Right lobe of liver (tissue), 4 donors: Measurements from ENCODE around the gene CELSR3.

ENCODE experiments used
- CTCF ChIP-seq, 4 donors: fragments of 200-600 bp in 3 of 4; fragments of 450-650 bp in 1 of 4; IDR thresholded peaks; one replicate each; pipeline versions ENCODE4 v1.5.1 to v1.8.0; 2016 to 2022; ENCODE audit warnings: antibody characterized with exemption in 4 of 4, mild to moderate bottlenecking in 2 of 4
- POLR2A ChIP-seq: fragments of 450-650 bp; IDR thresholded peaks from one replicate; pipeline ENCODE4 v1.6.1; 2017; ENCODE audit warnings: antibody characterized with exemption, mild to moderate bottlenecking
- donor health status: DM: no; HTN: no; CAD: no.
- donor health status: DM: no; HTN: no; CAD: no.
- donor health status: DM: no; HTN: yes; CAD: no.

- TF ChIP-seq CTCF (IDR thresholded peaks at IDR 0.05) (no peak), POLR2A (no peak)
These were observed 24.6 kb upstream of the CELSR3 start for GRCh38 chr3:48687220-48687678.
